GM19351 (cell line): ENCODE measurements around the gene XAB2.

Source experiments
- ATAC-seq: cut with Tn5 transposase; IDR thresholded peaks from one replicate; pipeline ENCODE4 v1.9.1; 2021; ENCODE audit warnings: mild to moderate bottlenecking, moderate library complexity; ENCODE audit not compliant: unreplicated experiment

The XAB2 gene

GRCh38 chr19:7612282-7613274, 16.8 kb downstream of the XAB2 start:
- ATAC-seq: no peak

- no peak for ATAC-seq
Measured at GRCh38 chr19:7611541-7612279, 17.6 kb downstream of the XAB2 start.

- ATAC-seq: no peak
Measured at GRCh38 chr19:7610491-7611240, 18.7 kb downstream of the XAB2 start.

DNA sequence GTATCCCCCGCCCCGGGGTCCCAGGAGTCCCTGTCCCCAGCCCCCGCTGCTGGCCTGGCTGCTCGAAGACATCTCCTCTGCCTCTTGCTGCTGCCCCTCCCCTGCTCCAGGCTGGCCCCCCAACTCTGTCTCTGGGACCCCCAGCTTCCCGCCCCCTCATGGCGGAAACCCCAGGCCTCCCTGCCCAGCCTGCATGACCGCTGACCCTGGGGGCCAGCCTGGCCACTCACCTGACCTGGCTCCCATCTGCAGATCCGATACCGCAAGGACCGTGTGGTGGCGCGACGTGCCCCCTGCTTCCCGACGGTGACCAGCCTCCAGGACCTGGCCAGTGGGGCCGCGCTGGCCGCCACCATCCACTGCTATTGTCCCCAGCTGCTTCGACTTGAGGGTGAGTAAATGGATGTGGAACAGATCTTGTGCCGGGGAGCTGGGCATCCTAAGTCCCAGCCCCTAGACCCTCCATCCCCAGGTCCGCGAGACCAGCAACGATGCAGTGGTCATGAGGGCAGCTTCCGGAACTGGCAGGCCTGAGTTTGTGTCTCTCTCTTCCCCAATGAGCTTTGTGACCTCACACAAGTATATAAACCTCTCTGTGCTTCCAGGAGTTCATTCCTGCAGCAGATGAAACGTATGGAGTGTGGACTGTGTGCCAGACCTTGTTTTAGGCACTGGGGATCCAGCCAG, 21.3 kb downstream of the XAB2 start:
- no peak for ATAC-seq

DNA sequence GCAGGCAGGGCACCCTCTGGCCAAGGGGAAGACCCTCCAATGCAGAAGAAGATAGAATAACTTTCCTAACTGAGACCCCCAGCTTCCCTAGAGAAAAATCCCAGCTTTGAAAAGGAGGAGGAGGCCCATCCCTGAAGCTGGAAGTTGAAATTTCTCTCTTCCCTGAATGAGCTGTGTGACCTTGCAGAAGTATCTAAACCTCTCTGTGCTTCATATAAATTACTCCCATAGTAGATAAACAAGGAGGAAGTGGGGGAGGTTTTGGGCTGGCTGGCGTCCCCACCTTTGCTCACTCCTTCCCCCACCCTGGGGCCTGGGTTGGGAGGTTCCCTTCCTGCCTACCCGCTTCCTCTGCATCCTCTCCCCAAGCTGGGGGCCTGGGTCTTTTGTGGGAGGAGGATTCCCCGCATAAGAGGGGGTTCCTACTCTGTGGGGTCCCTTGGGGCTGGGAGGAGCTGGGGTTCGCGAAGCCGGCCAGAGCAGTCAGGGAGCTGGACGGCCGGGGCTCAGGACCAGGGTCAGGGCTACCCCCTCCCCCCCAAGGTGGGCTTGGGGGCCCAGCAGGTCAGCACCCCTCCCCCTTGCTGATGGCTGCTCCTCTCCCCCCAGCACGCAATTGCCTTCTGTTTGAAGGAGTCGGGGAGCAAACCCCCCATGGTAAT, 22.0 kb downstream of the XAB2 start:
- no peak for ATAC-seq

- ATAC-seq: no peak
Measured at GRCh38 chr19:7606289-7606688, 23.1 kb downstream of the XAB2 start.

- no peak for ATAC-seq
Measured at GRCh38 chr19:7605490-7606222, 23.7 kb downstream of the XAB2 start.

DNA sequence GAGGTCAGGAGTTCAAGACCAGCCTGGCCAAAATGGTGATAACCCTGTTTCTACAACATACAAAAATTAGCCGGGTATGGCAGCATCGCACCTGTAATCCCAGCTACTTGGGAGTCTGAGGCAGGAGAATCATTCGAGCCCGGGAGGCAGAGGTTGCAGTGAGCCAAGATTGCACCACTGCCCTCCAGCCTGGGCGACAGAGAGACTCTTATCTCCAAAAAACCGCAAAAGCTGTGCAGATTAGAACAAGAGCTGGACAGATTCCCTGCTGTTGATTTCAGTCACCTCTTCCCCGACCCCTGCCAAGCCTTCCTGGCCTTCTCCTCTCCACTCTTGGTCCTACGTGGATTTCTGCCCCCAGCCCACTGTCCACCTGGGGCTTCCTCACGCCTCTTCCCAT, 25.4 kb downstream of the XAB2 start:
- ATAC-seq: no peak

- no peak for ATAC-seq
Measured at GRCh38 chr19:7602935-7603497, 26.3 kb downstream of the XAB2 start.

DNA sequence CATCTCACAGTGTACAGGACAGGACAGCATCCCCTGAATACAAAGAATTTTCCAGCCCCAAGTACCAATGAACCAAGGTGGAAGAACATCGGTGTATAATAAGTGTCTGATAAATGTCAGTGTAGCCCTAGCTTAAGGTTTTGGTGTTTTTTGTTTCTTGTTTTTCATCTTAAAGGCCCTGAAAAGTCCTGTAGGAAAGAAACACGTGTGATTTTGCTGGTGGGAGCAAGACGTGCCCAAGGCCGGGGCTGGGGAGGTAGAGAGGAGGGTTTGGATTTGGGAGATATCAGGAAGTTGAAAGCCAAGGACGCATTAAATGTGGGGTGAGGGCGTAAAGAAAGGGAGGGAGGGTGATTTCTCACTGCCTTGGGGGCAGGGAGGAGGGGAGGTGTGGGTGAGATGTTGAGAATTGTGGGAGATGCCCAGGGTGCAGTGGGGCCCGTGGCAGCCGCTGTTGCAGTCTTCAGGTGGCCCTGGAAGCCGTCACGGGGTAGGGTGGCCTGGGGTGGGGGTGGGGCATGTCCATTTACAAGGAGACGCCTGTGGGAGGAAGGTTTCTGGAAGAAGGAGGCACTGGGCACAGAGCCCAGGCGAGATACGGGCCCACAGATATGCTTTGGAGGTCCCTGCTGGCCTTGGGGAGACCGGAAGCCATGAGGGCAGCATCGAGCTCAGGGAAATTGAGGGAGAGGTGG, 27.0 kb downstream of the XAB2 start:
- ATAC-seq: no peak

DNA sequence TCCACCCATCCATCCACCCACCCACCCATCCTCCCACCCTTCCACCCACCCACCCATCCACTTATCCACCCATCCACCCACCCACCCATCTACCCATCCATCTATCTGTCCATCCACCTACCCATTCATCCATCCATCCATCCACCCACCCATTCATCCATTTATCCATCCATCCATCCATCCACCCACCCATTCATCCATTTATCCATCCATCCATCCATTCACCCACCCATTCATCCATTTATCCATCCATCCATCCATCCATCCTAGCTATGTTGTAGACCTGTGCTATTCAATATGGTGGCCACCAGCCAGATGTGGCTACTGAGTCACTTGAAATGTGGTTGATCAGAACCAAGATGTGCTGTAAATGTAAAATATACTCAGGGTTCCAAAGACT, 28.6 kb downstream of the XAB2 start:
- ATAC-seq: no peak

DNA sequence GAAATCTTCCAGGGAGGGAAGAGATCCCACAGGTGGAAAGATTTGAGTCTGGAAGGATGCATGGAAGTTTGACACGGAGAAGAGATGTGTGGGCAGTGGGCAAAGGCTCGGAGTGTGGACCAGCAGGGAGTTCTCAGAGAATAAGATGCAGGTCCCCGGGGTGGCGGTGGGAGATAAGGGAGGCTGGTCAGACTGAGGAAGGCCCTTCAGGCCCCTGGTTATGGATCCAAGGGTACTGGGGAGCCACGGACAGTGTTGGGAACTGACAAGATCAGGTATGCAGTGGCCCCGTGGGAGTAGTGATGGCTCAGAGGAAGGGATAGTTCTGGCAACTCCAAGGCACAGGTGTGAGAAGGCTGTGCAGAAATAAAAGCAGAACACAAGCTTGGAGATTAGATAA, 31.2 kb downstream of the XAB2 start:
- no peak for ATAC-seq

DNA sequence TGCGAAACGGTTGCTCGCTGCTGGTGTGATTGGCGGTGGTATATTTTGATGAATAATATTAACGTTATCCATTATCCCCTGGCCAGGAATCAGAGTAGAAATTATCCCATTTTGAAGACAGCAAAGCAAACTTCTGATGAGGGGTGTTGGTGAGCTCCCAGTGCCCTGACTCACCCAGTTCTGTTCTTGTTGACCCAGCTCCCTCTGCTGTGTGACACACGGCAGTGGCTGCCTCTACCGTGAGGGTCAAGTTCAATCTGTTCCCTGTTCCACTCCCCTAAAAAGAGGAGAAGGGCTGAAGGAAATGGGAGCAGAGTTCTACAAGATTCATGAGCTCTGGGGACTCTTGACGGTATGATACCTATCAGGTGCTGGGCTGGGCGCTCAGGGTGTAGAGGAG, 31.7 kb downstream of the XAB2 start:
- no peak for ATAC-seq

DNA sequence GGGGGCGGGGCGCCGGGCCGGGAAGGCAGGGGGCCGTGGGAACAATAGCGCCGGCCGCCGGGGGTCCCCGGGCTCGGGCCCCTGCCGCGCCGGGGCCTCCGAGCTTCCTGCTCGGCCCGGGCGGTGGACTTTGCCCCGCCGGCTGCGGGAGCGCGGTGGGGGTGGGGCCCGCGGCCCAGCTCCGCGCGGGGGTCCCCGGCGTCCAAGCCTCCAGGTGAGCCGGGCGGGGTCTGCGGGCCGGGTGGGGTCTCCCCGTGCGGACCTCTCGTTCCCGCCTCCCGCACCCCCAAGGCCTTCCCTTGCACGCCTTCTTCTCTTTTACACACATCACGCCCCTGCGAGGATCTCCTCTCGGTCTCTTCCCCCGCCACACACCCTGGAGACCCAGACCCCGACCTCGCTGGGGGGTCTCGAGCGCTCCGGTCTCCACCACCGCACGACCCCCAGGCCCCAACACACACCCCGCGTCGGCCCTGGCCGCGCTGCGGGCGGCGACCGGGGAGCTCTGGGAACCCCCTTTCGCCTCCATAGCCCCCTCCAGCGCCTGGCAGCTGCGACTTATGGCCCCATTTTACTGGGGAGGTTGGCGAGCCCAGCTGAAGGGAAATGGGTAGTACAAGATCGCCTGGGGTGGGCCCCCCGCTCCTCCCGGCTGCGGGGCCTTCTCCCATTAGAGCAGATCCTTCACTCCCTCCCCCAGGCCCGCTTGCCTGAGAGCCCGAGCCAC, 33.0 kb downstream of the XAB2 start:
- no peak for ATAC-seq

DNA sequence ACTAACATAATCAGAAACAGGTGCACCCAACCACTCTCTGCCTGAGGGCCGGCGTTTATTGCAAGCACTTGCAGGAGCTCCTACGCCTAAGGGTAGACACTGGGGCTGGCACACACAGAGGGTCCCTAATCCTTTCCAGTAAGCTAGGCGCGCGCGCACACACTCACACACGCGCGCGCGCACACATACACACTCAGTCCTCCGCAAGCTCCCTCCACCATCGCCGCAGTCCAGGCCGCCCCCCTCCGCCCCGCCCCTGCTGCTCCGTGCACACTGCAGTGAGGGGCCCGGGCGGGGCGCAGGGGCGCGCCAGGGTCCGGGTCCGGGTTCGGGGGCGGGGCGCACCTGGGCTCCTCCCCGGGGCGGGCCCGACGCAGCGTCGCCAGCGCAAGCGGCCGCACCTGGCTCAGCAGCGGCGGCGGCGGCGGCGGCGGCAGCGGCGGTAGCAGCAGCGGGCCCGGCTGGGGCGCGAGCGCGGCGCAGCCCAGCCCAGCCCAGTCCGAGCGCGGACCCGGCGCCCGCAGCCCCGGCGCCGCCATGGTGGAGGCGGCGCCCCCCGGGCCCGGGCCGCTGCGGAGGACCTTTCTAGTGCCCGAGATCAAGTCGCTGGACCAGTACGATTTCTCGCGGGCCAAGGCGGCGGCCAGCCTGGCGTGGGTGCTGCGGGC, 33.7 kb downstream of the XAB2 start, which contains the start of gene CAMSAP3:
TSS of gene CAMSAP3 (plus strand) at position 398 of the 668 bp plus-strand sequence. CDS start at position 538, 140 bp downstream.
- no peak for ATAC-seq

- no peak for ATAC-seq
Measured at GRCh38 chr19:7590256-7590655, 39.1 kb downstream of the XAB2 start.

DNA sequence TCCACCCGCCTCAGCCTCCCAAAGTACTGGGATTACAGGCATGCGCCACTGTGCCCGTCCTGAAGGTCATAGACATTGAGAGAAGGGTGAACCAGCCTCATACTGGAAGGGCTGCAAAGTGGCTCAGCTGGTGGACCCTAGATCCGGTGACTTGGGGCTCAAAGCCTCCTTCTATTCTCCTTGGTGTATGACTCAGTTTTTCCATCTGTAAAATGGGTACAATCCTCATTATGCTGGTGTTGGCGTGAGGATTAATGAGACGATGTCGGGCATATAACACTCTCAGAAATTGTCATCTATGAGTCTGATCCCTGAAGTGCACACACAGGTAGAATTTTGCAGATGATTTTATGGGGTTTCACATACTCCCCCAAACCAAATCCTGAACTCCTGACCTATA, 39.5 kb downstream of the XAB2 start:
- ATAC-seq: no peak
